Transverse colon (tissue), 4 donors: ENCODE data around the gene CEACAM16.
A peak's percentile ranks its signal among the peaks of the same experiment; 100 is the strongest.

ENCODE experiments used
- POLR2A ChIP-seq: fragments of 450-650 bp; IDR thresholded peaks from one replicate; pipeline ENCODE4 v1.6.1; 2016; ENCODE audit warnings: antibody characterized with exemption, mild to moderate bottlenecking, moderate library complexity
- POLR2AphosphoS5 ChIP-seq, 3 donors: sonication (generic); formaldehyde crosslinking; IDR thresholded peaks; one replicate each; pipeline ENCODE4 v1.6.1; 2016; ENCODE audit warnings: antibody characterized with exemption in 3 of 3
- TF ChIP-seq, protein P1 (sequence below), 5 experiments: fragments of 200-600 bp in 3 of 5; fragments of 450-650 bp in 2 of 5; sonication (generic) in 3 of 5; IDR thresholded peaks; 1 replicate in 2 of 5; 2 replicates in 3 of 5; pipeline ENCODE4 v1.5.1; 2016 to 2017; ENCODE audit warnings: antibody characterized with exemption in 5 of 5, inconsistent platforms in 3 of 5, mild to moderate bottlenecking in 2 of 5, moderate library complexity in 1 of 5

DNA sequence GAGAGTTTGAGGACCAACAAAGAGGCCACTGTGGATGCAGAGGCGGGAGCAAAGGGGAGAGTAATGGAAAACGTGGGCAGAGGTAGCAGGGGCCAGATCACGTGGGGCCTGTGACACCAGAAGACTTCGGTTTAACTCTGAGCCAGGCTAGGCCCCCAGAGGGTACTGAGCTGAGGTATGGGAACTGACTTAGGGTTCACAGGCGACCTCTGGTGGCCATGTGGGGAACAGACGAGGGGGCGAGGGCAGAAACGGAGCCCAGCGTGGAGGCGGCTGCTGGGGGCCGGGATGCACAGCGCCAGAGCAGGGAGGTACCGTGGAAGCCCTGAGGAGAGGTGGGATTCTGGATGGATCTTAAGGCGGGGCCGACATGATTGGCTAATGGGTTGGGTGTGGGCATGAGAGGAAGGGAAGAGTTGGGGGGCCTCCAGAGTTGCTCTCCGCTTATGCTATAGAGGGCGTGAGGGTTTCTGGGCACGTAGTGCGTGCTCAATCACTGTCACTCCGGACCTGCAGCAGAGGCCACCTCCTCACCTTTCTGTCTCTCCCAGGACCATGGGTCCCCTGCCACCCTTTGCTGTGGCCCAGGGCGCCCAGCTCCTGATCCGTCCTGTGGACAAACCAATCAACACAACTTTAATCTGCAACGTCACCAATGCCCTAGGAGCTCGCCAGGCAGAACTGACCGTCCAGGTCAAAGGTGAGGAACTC, 41.6 kb upstream of the CEACAM16 start:
- TF ChIP-seq, protein P1, sequence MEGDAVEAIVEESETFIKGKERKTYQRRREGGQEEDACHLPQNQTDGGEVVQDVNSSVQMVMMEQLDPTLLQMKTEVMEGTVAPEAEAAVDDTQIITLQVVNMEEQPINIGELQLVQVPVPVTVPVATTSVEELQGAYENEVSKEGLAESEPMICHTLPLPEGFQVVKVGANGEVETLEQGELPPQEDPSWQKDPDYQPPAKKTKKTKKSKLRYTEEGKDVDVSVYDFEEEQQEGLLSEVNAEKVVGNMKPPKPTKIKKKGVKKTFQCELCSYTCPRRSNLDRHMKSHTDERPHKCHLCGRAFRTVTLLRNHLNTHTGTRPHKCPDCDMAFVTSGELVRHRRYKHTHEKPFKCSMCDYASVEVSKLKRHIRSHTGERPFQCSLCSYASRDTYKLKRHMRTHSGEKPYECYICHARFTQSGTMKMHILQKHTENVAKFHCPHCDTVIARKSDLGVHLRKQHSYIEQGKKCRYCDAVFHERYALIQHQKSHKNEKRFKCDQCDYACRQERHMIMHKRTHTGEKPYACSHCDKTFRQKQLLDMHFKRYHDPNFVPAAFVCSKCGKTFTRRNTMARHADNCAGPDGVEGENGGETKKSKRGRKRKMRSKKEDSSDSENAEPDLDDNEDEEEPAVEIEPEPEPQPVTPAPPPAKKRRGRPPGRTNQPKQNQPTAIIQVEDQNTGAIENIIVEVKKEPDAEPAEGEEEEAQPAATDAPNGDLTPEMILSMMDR (IDR thresholded peaks at IDR 0.05) = peak; percentile 82 to 93 (median 91)
- TF ChIP-seq POLR2A (no peak), POLR2AphosphoS5 (IDR thresholded peaks at IDR 0.05) (no peak)
